Hepatocyte (in vitro differentiated cells): ENCODE results near the gene SLC9A2. TPM values are rescaled to one million over a fixed set of nuclear protein-coding genes. Genes with fewer than 3 reads are reported as not detected.

ENCODE experiments used
- DNase-seq: peaks from one replicate; pipeline ENCODE4 v3.0.0-alpha.2; 2016; ENCODE audit warnings: low spot score
- H2AFZ ChIP-seq: fragments of 200-600 bp; sonication (generic); 2 replicates; pipeline ENCODE4 v1.6.0; 2016; ENCODE audit warnings: antibody characterized with exemption, mild to moderate bottlenecking
- H3K27ac ChIP-seq: fragments of 200-600 bp; sonication (generic); 2 replicates; pipeline ENCODE4 v1.5.1; 2016; ENCODE audit warnings: mild to moderate bottlenecking
- H3K27me3 ChIP-seq: fragments of 200-600 bp; sonication (generic); 2 replicates; pipeline ENCODE4 v1.6.1; 2016
- H3K36me3 ChIP-seq: fragments of 200-600 bp; sonication (generic); replicated peaks from 2 replicates; pipeline ENCODE4 v1.5.1; 2016; ENCODE audit warnings: low read depth; ENCODE audit not compliant: insufficient read depth
- H3K4me1 ChIP-seq: fragments of 200-600 bp; sonication (generic); 2 replicates; pipeline ENCODE4 v1.5.1; 2016; ENCODE audit warnings: mild to moderate bottlenecking, moderate library complexity; ENCODE audit not compliant: insufficient read depth
- H3K4me2 ChIP-seq: fragments of 200-600 bp; sonication (generic); 2 replicates; pipeline ENCODE4 v1.6.0; 2016
- H3K4me3 ChIP-seq: fragments of 200-600 bp; sonication (generic); 2 replicates; pipeline ENCODE4 v1.5.1; 2016; ENCODE audit warnings: mild to moderate bottlenecking
- H3K79me2 ChIP-seq: fragments of 200-600 bp; sonication (generic); 2 replicates; pipeline ENCODE4 v1.6.0; 2017; ENCODE audit warnings: mild to moderate bottlenecking
- H3K9me2 ChIP-seq: fragments of 200-600 bp; sonication (generic); replicated peaks from 2 replicates; pipeline ENCODE4 v1.6.0; 2017; ENCODE audit warnings: mild to moderate bottlenecking; ENCODE audit not compliant: insufficient read depth
- H3K9me3 ChIP-seq: fragments of 200-600 bp; sonication (generic); 2 replicates; pipeline ENCODE4 v1.5.1; 2016; ENCODE audit warnings: low read depth, mild to moderate bottlenecking
- H4K20me1 ChIP-seq: fragments of 200-600 bp; sonication (generic); 2 replicates; pipeline ENCODE4 v1.6.0; 2016; ENCODE audit warnings: mild to moderate bottlenecking; ENCODE audit not compliant: insufficient read depth, poor library complexity, severe bottlenecking
- EZH2 ChIP-seq: fragments of 200-600 bp; sonication (generic); IDR thresholded peaks from 2 replicates; pipeline ENCODE4 v1.6.1; 2016; ENCODE audit warnings: antibody characterized with exemption, mild to moderate bottlenecking, borderline replicate concordance
- EZH2phosphoT487 ChIP-seq: fragments of 200-600 bp; sonication (generic); IDR thresholded peaks from one replicate; pipeline ENCODE4 v1.6.1; 2018; ENCODE audit warnings: antibody characterized with exemption, mild to moderate bottlenecking, low read depth, moderate library complexity; ENCODE audit not compliant: unreplicated experiment, severe bottlenecking
- WGBS: methylation state at CpG from one replicate; pipeline ENCODE4 v1.1.6; 2016; ENCODE audit warnings: low lambda C conversion rate; ENCODE audit errors: missing lambda C conversion rate; 5-methylcytosine and 5-hydroxymethylcytosine counted together
- polyA plus RNA-seq: library from polyadenylated mRNA; unstranded; fragments of >200 nt; fragmentation: Nextera tagmentation; extraction: Ambion mirVana; gene quantifications from 2 replicates; pipeline ENCODE4 v1.2.1, GENCODE V29; 2016
- total RNA-seq: library from RNA; depleted of rRNA; stranded (reverse); fragments of >200 nt; gene quantifications from 2 replicates; pipeline ENCODE4 v1.2.3, GENCODE V29; 2014
- TF ChIP-seq, protein P1 (sequence below): fragments of 200-600 bp; sonication (generic); IDR thresholded peaks from 2 replicates; pipeline ENCODE4 v1.5.1; 2016; ENCODE audit warnings: antibody characterized with exemption, mild to moderate bottlenecking; ENCODE audit not compliant: poor library complexity

Gene SLC9A2
- total and polyA plus RNA-seq, 2 experiments from 2014 or later: 1.1 to 2.1 TPM

DNA sequence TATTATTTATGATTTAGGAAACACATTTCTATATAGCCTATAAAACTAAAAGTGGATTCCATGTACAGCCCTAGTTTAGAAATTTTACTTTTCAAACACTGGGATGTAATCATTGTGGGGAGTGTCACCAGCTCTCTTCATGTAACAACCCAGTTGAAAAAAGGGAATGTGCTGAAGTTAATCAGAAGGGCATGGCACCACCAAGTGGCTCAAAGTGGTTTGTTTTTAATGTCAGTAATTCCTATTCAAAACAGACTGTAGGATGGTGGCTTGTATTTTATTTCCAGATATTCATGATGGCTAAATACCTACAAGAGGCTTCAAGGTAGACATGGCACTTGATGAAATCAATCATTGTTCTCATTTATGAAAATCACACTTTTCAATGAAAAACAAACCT is 84.4 kb downstream of the SLC9A2 start:
- no peaks in the 10 kb centered on the region for H4K20me1 ChIP-seq
- no peak overlapping the region for H3K4me3 ChIP-seq
- H3K36me3 ChIP-seq: no peaks in the 10 kb centered on the region
- H3K9me2 ChIP-seq: no peaks in the 10 kb centered on the region
- peak; percentile 54 for DNase-seq
- H3K27me3 ChIP-seq: no peaks in the 10 kb centered on the region
- no peak overlapping the region for H3K27ac ChIP-seq
- H3K9me3 ChIP-seq: no peaks in the 10 kb centered on the region
- no peaks in the 10 kb centered on the region for H3K79me2 ChIP-seq
- H3K4me2 ChIP-seq: no peak overlapping the region
- TF ChIP-seq EZH2 (no peak), EZH2phosphoT487 (no peak)
- TF ChIP-seq, protein P1, sequence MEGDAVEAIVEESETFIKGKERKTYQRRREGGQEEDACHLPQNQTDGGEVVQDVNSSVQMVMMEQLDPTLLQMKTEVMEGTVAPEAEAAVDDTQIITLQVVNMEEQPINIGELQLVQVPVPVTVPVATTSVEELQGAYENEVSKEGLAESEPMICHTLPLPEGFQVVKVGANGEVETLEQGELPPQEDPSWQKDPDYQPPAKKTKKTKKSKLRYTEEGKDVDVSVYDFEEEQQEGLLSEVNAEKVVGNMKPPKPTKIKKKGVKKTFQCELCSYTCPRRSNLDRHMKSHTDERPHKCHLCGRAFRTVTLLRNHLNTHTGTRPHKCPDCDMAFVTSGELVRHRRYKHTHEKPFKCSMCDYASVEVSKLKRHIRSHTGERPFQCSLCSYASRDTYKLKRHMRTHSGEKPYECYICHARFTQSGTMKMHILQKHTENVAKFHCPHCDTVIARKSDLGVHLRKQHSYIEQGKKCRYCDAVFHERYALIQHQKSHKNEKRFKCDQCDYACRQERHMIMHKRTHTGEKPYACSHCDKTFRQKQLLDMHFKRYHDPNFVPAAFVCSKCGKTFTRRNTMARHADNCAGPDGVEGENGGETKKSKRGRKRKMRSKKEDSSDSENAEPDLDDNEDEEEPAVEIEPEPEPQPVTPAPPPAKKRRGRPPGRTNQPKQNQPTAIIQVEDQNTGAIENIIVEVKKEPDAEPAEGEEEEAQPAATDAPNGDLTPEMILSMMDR: peak; percentile 59
- H3K4me1 ChIP-seq: no peaks in the 10 kb centered on the region
- no peak overlapping the region for H2AFZ ChIP-seq

DNA sequence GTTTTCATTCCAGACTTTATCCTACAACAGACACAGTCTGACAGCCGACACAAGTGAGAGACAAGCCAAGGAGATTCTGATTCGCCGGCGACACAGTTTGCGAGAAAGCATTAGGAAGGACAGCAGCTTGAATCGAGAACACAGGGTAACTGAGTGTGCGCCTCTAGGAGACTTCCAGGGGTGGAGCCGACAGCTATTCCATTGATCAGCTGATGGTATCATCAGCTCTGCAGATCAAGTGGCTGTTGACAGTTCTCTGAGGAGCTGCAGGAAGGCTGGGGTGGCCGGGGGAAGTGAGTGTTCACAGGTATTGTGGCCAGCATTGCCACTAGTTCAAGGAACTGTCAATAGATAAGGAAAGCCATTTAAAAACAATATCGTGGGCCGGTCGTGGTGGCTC is 85.2 kb downstream of the SLC9A2 start:
- Histone ChIP-seq H3K9me2 (no peaks in the 10 kb centered on the region), H2AFZ (no peak overlapping the region), H3K4me2 (peak overlapping the region; percentile 57), H3K79me2 (no peaks in the 10 kb centered on the region), H3K27me3 (no peaks in the 10 kb centered on the region), H4K20me1 (no peaks in the 10 kb centered on the region), H3K27ac (no peak overlapping the region), H3K36me3 (no peaks in the 10 kb centered on the region), H3K4me3 (no peak overlapping the region), H3K9me3 (no peaks in the 10 kb centered on the region), H3K4me1 (peaks cover 6% of the 10 kb centered on the region)
- 32% methylated on average over 12 of the region's 12 CpGs for WGBS
- peak; percentile 12 for DNase-seq
- TF ChIP-seq, protein P1: no peak
- no peak for TF ChIP-seq EZH2

DNA sequence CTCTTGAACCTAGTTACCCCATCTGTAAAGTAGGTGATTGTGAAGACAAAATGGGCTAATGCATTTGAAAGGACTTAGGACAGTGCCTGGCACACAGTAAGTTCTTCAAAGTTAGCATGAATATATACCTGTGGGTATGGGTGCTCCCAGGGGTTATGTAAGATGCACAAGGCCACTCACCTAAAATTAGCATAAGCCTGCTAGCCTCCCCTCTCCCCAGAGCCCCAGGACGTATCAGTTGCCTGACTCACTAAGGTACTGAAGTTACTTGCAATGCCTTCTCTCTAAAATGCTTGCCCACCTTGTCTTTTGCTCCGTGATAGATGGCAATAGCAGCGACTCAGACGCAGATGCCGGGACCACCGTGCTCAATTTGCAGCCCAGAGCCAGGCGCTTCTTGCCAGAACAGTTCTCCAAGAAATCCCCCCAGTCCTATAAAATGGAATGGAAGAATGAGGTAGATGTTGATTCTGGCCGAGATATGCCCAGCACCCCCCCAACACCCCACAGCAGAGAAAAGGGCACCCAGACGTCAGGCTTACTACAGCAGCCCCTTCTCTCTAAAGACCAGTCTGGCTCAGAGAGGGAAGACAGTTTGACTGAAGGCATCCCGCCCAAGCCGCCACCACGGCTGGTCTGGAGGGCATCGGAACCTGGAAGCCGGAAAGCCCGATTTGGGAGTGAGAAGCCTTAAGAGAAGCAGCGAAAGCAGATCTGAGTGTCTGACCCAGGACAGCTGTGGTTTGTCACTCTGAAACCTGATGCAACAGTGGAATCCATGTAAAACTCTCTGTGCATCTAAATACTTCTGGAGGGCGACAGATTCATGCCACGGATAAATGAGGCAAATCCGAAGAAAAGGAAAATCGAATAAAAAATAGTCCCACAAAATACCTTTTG is 88.7 kb downstream of the SLC9A2 start:
- Histone ChIP-seq H4K20me1 (no peaks in the 10 kb centered on the region), H3K36me3 (no peaks in the 10 kb centered on the region), H3K4me2 (no peak overlapping the region), H3K79me2 (no peaks in the 10 kb centered on the region), H3K9me2 (no peaks in the 10 kb centered on the region), H3K4me1 (peaks cover 13% of the 10 kb centered on the region), H3K4me3 (no peak overlapping the region), H3K9me3 (no peaks in the 10 kb centered on the region), H3K27ac (no peak overlapping the region), H2AFZ (no peak overlapping the region), H3K27me3 (no peaks in the 10 kb centered on the region)
- WGBS: 87% methylated on average over 20 of the region's 20 CpGs
- no peak for DNase-seq
- TF ChIP-seq EZH2 (no peak), EZH2phosphoT487 (no peak)
- TF ChIP-seq, protein P1: no peak
